Stimulated activated CD4-positive, alpha-beta T cell treated with anti-CD3 and anti-CD28 coated beads, Interleukin-4, amount 100 ng/mL, for 1 hour (primary cell): ENCODE data around the gene CECR2.
A peak's percentile ranks its signal among the peaks of the same experiment; 100 is the strongest.

Source experiments
- DNase-seq: peaks from one replicate; pipeline ENCODE4 v3.0.0-alpha.2; 2020

Gene CECR2

DNA sequence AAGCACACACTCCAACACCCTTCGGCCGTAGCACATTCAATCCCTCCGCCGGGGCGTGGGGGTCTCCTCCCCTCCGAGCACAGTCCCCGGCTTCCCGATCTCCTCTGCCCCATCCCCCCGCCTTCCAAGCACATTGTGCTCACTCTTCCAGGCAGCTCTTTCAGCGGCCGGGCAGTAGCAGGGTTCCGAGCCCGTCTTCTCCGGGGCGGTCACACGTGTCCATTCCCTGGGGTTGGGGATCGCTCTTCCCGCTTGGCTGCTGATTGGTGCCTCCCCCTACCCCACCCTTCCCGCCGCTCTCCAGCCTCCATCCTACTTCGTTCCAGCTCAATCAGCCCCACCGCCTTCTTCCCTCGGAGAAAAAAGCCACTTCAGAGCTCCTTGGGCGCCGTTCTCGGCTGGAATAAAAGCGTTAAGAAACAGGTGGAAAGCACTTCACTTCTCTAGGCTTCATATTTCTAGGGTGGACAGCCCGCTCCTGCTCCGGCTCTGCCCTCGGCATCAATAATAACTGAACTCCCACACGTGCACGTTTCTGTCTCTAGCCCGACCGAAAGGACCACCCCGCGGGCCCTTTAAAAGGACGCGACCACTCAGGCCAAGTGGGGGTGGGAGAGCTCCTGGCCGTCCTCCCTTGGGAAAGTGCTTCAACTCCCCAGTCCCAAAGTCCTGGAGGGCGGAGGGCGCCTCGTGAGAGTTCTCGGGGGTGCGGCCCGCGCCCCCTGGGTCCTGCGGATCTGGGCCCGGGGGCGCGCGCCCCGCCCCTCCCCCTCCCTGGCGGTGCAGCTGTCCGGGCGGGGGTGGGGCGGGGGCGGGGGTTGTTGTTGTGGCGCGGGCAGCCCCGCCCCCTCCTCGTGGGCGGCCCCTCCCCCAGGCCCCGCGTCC lies 464 bp upstream of the CECR2 start:
- DNase-seq: peak; percentile 2

DNA sequence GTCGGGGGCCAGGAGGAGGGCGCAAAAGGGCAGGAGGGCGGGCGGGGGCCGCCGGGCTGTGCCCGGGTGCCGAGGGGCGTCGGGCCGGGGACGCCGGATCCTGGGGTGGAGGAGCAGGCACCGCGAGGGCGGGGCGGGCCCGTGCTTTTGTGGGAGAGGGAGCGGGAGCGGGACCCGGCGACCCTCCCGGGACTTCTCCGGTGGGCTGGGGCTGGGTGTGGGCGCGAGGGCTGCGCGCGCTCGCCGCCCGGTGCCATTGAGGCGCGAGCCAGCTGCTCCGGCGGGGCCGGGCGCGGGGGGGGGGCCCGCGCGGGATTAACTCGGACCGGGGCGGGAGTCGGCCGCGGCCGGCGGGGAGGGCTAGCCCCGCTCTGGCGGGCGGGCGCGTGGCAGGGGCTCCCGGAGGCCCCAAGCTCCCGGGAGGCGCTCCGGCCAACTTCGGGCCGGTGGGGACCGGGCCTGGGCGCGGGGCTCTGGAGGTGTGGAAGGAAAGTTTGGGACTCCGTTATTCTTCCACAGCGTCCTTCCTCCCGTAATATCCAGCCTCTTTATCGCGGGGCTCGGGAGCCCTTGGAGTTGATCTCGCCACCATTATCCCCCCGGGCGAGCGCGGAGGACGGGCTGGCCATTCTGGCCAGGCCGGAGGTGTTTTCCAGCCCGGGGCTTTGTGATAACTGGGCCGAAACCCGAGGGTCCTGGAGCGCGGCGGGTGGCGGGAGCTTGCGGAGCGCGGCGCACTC lies 936 bp downstream of the CECR2 start:
- peak; percentile 3 for DNase-seq

DNA sequence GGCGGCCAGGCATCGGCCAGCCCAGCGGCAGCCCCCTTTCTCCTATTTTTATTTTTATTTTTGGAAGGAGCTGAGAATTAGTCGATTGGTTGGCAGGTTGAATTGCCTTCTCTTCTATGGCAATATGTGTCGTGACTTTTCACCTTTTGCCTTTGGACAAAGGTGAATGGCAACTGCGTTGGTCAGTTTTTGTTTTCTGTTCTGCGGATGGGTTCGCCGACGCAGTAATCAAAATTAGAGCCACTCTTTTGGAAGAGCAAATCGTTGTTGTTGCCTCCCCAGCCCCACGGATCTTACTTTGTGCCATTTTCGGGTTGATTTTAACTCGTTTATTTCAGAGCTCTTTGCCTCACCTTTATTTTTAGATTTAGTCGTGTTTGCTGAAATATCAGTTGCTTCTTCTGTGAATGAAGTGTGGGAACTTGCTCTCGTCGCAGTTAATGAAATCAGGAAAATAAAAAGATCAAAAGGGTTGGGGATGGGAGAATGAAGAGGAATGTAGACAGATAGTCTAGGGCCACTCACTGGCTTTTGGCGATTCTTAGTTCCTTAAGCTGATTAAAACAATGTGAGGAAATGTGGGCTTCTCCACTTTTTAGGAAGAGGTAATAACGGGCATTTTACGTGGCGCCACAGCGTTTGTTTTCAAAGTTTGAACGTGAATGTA lies 1.6 kb downstream of the CECR2 start:
- DNase-seq: no peak

DNA sequence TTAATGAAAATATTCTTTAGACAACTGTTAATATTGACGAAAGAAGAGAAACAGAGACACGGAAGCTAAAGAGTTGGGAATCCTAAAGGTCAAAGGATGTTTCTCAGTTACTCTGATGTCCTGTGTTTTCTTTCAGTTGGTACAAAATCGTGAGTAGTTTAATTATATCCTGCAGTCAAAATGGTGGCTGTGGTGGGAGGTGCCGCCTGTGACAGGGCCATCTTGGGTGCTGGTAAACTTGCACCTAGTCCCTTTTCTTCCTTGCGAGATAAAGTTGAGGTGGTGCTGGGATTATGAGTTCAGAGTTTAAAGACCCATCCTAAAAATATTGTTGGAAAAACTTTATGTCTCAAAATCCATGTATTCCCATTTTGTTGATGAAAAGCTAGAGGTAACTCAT lies 2.2 kb downstream of the CECR2 start:
- DNase-seq: no peak

DNA sequence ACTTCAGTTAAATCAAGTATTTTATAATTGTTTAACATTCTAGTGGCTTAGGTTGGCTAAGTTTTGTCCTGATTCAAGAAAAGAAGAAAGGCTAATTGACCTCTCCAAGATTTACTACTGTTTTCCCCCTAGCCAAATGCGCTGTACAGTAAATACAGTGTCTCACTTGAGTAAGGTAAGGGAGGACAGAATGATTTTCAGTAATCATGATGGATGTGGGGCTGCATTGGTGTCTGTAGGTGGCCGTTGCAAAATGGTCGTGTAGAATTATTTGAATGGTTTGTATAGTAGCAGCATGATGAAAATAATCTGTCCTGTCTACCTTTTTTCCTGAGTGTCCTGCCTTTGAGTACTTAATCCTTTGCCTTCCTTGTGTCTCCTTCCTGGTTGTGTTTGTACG lies 4.6 kb downstream of the CECR2 start:
- DNase-seq: no peak

DNA sequence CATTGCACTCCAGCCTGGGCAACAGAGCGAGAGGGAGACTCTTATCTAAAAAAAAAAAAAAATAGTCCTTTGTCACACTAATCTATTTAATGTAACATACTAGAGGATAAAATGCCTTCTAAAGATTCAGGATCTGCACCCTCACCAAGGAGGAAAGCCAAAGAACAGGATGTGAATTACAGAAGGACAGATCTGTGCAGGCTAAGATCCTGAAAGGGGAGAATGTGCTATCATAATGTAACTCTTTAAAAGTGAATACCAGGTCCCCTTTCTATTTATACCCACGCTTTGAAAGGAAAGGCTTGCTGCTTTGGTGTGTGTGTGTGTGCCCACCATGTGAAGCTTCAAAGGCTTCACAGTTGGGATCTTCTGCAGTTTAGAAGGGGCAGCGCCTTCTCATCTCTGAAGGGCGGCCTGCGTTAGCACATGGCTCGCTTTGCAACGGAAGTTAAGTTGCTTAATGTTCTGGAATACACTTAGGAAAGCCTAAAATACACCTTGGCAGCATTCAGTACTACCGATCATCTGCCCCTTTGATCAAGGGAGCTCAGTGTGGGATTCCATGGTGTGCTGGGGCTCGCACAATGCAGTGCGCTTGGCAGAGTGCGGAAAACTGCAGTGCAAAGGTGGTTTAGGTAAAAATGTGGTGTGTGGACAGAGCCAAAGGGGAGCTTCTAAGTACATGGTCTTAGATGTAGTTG lies 6.8 kb downstream of the CECR2 start:
- DNase-seq: no peak

DNA sequence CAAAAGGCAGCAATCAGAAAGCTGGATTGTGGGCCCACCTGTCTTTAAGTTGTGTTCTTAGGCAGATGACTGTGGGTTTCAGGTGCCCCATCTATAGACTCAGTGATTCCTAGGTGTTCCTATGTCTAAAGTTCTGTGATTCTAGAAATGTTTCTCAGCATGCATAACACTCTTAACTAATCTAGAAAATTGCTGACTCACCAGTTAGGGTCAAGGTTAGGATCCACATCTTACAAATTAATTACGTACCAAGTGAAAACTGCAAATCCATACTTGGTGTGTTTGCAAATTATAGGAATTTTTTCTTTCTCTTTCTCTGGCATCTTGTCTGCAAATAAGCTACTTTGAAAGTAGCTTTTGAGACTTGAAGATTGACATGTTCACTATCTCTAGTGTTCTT lies 7.7 kb downstream of the CECR2 start:
- no peak for DNase-seq

DNA sequence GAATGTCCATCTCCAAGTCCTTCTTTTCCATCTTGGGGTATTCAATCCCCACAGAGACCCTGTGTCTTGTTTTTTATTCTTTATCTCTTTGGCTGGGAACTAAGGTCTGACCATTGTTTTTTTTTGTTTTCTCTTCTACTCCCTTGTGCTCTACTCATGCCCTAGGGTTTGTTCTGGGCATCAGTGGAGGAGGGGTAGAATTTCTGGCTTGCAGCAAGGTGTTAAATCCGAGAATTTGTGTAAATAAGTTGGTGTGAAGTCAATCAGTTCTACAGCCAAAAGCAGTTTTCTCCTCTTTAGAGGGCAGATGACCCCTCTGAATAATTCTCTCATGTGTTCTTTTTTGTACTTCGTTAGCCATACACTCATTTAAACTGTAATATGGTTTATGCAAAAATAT lies 10.7 kb downstream of the CECR2 start:
- DNase-seq: no peak

DNA sequence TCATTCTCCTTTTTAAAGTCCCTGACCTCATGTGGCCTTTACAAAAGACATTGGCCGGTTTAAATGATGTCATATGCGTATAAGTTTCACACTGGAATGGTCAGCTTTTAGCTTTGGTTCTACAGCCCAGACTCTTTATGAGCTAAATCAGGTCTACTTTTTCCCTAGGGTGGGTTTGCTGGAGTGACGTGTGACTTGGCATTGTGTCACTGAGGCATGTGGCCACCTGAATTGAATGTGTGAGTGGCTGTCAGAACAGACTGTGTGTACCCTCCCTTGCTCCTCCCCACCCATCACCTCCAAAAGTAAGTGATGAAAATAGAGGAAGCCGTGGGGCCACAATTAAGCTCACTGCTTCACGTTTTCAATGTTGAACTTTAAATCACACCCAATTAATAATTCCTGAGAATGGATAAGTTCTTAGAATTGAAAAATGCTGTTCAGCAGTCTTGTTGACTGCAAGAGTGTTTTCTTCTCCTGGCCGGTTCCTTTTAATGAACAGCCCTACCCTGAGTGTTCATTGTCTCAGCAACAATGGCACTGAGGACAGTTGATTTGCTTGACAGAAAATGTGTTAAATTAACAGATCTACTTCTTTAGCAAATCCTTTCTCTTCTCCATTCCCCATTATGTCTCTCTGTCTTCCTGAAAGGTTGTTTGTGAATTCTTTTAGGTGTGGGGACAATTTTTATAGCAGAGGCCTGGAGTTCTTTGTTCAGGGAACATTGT lies 11.3 kb downstream of the CECR2 start:
- no peak for DNase-seq

DNA sequence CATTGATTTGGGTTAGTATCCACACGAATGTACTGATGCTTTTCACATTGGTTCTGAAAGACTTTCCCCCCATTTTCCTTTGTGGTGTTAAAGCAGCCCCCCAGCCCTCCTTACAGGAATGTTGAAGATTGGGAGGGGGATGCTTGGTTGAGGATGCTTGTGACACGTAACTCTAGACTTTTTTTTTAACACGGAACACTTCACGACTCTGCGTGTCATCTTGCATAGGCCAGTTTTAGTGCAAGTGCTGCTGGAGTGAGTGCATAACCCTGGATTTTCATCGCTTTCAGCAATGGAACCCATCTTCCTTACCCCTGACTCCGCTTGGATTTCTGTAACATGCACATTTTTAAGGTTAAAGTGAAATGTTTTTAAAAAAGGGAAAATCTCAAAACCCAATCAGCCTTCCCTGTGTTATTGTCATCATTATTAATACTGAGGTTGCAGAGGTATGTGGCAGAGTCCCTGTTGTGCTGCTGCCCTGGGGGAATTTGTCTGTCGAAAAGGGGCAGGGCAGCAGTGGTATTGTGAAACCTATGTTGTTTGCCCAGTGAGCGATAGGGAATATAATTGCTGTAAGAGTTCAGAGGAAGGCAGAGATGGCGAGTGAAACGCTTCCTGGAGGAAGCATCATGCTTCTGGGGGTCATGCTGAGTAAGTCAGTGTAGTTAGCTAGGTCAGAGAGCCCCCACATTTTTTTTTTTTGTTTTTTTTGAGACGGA lies 12.1 kb downstream of the CECR2 start:
- no peak for DNase-seq

DNA sequence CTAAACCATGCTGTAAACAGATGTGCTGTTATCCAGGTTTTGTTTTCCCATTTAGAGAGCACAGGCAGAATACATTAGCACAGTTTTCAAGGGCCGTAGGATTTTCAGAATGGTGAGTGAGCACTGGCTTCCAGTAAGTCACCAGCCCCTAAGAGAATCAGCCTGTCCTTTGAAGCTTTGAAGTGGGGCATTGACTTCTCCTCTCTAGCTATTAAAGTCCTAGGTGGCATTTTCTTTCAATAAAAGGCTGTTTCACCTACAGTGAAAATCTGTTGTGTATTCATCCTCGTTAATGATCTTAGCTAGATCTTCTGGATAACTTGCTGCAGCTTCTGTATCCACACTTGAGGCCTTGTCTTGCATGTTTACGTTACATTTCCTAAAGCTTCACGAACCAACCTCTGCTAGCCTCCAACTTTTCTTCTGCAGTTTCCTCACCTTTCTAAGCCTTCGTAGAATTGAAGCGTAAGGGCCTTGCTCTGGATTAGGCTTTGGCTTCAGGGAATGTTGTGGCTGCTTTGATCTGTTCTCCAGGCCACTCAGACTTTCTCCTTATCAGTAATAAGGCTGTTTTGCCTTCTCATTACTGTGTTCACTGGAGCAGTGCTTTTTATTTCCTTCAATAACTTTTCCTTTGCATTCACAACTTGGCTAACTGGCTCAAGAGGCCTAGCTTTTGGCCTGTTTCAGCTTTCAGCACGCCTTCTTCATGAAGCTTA lies 15.5 kb downstream of the CECR2 start:
- DNase-seq: no peak

DNA sequence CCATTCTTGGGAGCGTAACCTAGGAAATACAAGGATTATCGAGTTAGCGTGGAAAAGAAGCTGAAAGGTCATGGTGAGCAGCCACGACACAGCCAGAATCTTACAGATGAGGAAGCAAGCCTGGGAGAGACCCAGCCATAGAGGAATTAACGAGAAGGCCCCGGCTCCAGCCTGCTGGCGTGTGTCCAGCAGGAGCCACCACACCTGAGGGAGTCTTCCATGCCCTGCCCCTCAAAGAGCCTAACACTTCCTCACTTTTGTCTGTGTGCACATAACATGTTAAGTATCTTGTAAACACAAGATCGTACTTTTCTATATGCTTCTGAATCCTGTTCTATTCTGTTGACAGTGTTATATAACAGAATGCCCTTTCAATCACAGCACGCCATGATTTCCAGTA lies 18.1 kb downstream of the CECR2 start:
- no peak for DNase-seq

DNA sequence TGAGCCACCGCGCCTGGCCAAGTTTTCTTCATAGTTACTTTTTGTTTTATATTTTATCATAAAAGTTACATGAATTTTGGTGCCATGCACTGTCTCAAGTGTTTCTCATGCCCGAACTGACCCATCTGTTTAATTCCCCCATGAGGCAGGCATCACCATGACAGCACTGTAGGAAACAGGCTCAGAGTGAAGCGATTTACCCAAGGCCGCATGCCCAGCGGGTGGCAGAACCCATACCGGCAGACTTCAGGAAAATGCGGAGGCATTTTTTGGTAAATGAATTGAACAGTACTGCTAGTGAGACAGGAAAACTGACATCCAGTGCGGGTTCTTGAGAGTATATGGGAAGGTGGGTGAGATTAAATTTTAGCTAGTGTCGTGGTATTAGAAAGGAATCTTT lies 19.0 kb downstream of the CECR2 start:
- DNase-seq: no peak

DNA sequence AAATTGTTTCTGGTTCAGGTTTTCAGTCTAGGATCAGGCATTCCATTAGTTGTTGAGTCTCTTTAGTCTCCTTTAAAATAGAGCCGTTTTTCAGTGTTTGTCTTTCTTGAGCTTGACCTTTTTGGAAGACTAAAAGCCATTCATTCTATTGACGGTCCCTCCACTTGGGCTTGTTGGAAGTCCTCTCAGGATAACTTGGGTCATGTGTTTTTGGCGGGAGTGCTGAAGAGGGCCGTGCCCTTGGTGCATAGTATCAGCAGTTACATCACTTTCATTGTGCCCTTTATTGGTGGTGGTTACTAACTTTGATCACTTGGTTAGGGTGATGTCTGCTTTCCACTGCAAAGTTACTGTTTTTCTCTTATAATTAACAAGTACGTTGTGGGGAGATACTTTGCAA lies 20.8 kb downstream of the CECR2 start:
- DNase-seq: no peak

DNA sequence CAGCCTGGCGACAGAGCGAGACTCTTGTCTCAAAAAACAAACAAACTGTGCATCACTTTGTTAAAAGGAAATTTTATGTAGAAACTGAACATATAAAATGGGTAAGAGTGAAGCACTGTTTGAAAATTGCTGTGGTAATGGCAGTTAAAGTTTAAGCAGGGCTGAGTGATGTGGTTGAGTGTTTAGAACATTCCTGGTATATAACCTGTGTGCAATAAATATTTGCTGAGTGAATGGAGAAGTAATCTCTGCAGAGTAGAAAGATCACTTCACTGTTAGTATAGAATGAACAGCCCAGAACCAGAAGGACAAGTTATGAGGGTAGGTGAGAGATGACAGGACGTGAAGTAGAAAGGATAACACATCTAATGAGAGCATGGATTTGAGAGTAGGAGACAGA lies 27.3 kb downstream of the CECR2 start:
- DNase-seq: no peak

DNA sequence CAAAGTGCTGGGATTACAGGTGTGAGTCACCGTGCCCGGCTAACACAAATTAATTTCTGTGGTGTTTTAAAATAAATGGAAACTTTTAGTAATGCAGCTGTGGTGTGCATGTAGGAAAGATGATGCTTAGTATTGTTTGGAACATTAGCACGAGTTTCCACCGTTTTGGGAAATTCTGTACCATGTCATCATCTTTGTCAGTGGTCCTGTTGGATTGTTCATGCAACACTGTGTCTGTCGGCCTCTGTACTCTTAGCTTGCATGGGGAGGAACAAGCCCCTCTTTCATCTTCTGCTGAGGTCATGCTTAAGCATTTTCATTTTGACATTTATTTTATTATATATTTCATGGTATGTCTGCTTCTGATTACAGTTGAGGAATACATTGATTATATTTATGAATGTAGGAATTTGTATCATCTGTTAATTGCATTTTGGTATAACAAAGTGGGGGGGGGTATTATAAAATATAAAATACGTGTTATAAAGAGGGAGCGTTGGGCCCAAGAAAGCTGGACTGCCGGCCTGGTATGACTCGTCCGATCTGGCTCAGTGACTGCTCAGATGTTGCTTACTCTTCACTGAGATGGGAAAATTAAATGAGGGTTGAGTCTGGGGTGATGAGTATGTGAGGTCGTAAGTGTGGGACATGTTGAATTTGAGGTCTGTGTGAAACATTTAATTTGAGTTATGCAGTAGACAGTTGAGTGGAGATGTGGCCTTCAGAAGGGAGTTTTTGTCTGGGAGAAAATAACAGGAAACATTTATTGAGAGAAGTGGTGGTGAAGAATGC lies 28.7 kb downstream of the CECR2 start:
- no peak for DNase-seq

DNA sequence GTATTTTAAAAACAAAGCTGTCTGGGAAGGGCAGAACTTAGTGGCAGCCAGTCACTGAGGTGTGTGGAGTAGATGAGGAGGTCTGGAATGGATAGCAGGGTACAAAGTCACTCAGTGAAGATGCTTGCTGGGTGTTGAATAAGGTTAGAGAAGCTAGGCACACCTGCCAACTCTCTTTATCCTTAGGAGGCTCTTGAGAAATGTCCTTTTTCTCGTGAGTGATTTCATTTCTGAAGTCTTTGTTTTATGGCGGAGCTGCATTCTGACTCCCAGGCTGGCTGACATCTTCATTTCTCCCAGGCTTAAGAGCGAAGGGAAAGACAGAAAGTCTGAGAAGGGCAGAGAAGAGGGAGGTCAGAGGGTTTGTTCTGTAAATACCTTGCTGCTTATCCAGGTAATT lies 31.0 kb downstream of the CECR2 start:
- DNase-seq: no peak

DNA sequence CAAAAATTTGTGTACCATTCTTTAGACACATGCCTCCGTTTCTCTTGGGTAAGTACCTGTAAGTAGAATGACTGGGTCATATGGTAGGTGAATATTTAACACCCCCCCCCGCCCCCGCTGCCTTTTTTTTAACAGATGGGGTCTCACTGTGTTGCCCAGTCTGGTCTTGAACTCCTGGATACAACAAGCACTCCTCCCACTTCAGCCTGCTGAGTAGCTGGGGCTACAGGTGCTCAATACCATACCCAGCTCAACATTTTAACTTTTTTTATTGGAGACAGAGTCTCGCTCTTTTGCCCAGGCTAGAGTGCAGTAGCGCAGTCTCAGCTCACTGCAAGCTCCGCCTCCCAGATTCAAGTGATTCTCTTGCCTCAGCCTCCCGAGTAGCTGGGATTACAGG lies 32.5 kb downstream of the CECR2 start:
- DNase-seq: no peak

DNA sequence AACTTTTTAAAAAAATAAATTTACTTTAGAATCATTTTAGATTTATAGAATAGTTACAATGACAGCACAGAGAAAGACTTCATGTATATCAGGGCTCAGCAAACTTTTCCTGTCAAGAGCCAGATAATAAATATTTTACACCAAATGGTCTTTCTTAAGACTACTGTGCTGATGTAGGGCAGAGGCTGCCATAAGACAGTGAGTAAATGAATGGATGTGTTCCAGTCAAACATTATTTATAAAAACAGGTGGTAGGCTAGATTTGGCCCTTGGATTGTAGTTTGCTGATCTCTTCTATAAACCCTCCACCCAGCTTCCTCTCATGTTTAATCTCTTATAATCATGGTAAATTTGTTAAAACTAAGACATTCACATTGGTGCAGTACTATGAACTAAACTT lies 33.0 kb downstream of the CECR2 start:
- no peak for DNase-seq

DNA sequence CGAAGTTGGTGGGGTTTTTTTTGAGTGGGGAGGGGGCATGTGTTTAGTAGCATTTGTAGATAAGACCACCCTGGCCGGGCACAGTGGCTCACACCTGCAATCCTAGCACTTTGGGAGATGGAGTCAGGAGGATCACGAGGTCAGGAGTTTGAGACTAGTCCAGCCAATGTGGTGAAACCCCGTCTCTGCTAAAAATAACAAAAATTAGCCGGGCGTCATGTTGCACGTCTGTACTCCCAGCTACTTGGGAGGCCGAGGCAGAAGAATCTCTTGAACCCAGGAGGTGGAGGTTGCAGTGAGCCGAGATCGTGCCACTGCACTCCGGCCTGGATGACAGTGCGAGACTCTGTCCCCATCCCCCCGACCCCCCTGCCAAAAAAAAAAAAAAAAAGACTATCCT lies 34.6 kb downstream of the CECR2 start:
- DNase-seq: no peak
